ENCODE results near the gene CXCR6. TPM values are rescaled to one million over a fixed set of nuclear protein-coding genes. Genes with fewer than 3 reads are reported as not detected.
A peak's percentile ranks its signal among the peaks of the same experiment; 100 is the strongest.

The CXCR6 gene
- total RNA-seq, 2 experiments from 2014 or later, result 49.7 to 109 TPM

GRCh38 chr3:45966950-45967640, 23.8 kb downstream of the CXCR6 start:
- CTCF ChIA-PET, result interaction anchor here (0.8 to 8.8 kb wide), 7 partner anchors 11 to 111 kb away, joined by 3 to 75 read pairs (median 16); partner anchors contain the start of gene FYCO1
- ATAC-seq, result no peak
- Mint-ChIP-seq H3K4me1 (peaks cover 95% of the 10 kb centered on the region), H3K9me3 (ENCODE audit: low read depth) (no peaks in the 10 kb centered on the region), H3K27me3 (no peaks in the 10 kb centered on the region), H3K27ac (peak overlapping the region; percentile 58), H3K36me3 (peaks cover 79% of the 10 kb centered on the region), H3K4me3 (no peak overlapping the region)
- DNase-seq, result no peak

GRCh38 chr3:45967724-45968123, 24.5 kb downstream of the CXCR6 start:
- Mint-ChIP-seq H3K27me3 (no peaks in the 10 kb centered on the region), H3K4me1 (peaks cover 95% of the 10 kb centered on the region), H3K27ac (peak overlapping the region; percentile 58), H3K4me3 (no peak overlapping the region), H3K9me3 (ENCODE audit: low read depth) (no peaks in the 10 kb centered on the region), H3K36me3 (peaks cover 77% of the 10 kb centered on the region)
- ATAC-seq (no peak), DNase-seq (no peak)
- CTCF ChIA-PET, result interaction anchor here (1.0 to 8.8 kb wide), 5 partner anchors 10 to 110 kb away, joined by 3 to 75 read pairs (median 8); no protein-coding TSS in a partner anchor

GRCh38 chr3:45968149-45968548, 24.9 kb downstream of the CXCR6 start:
- H3K4me1 Mint-ChIP-seq, result peaks cover 95% of the 10 kb centered on the region
- no peaks in the 10 kb centered on the region for H3K27me3 Mint-ChIP-seq
- ATAC-seq, result no peak
- H3K36me3 Mint-ChIP-seq, result peaks cover 78% of the 10 kb centered on the region
- no peak overlapping the region for H3K4me3 Mint-ChIP-seq
- DNase-seq, result no peak
- no peaks in the 10 kb centered on the region for H3K9me3 Mint-ChIP-seq (ENCODE audit: low read depth)
- H3K27ac Mint-ChIP-seq, result peak overlapping the region; percentile 3
- CTCF ChIA-PET, result interaction anchor here (1.0 to 8.8 kb wide), 5 partner anchors 10 to 109 kb away, joined by 3 to 75 read pairs (median 8); no protein-coding TSS in a partner anchor

- CTCF ChIA-PET, result interaction anchor here (0.8 to 8.8 kb wide), 5 partner anchors 10 to 109 kb away, joined by 4 to 75 read pairs (median 8); no protein-coding TSS in a partner anchor
- Mint-ChIP-seq H3K27me3 (no peaks in the 10 kb centered on the region), H3K36me3 (peaks cover 78% of the 10 kb centered on the region), H3K27ac (no peak overlapping the region), H3K4me3 (no peak overlapping the region), H3K4me1 (peaks cover 95% of the 10 kb centered on the region), H3K9me3 (ENCODE audit: low read depth) (no peaks in the 10 kb centered on the region)
- DNase-seq (no peak), ATAC-seq (no peak)
Observed at GRCh38 chr3:45968706-45969105, 25.4 kb downstream of the CXCR6 start.

- Mint-ChIP-seq H3K27ac (no peak overlapping the region), H3K9me3 (ENCODE audit: low read depth) (no peaks in the 10 kb centered on the region), H3K4me3 (no peak overlapping the region), H3K27me3 (no peaks in the 10 kb centered on the region), H3K36me3 (peaks cover 75% of the 10 kb centered on the region), H3K4me1 (peaks cover 93% of the 10 kb centered on the region)
- DNase-seq, result no peak
- ATAC-seq, result no peak
- CTCF ChIA-PET, result interaction anchor here (0.8 to 8.8 kb wide), 5 partner anchors 9 to 109 kb away, joined by 4 to 75 read pairs (median 8); no protein-coding TSS in a partner anchor
Observed at GRCh38 chr3:45969116-45969515, 25.9 kb downstream of the CXCR6 start.

GRCh38 chr3:45969953-45970352, 26.7 kb downstream of the CXCR6 start:
- no peak for ATAC-seq
- H3K27me3 Mint-ChIP-seq, result no peaks in the 10 kb centered on the region
- no peak for DNase-seq
- no peak overlapping the region for H3K4me3 Mint-ChIP-seq
- CTCF ChIA-PET, result interaction anchor here (2.5 to 8.8 kb wide), 2 partner anchors 12 to 108 kb away, joined by 7 to 75 read pairs; no protein-coding TSS in a partner anchor
- H3K4me1 Mint-ChIP-seq, result peaks cover 92% of the 10 kb centered on the region
- peak overlapping the region; percentile 17 for H3K27ac Mint-ChIP-seq
- peaks cover 75% of the 10 kb centered on the region for H3K36me3 Mint-ChIP-seq
- H3K9me3 Mint-ChIP-seq (ENCODE audit: low read depth), result no peaks in the 10 kb centered on the region

- peak overlapping the region; percentile 87 for H3K27ac Mint-ChIP-seq
- DNase-seq (no peak), ATAC-seq (peak; percentile 40)
- CTCF ChIA-PET, result interaction anchor here (0.5 to 2.6 kb wide), 11 partner anchors 9 to 1222 kb away, joined by 3 to 16 read pairs (median 4); no protein-coding TSS in a partner anchor
- no peaks in the 10 kb centered on the region for H3K9me3 Mint-ChIP-seq (ENCODE audit: low read depth)
- peaks cover 80% of the 10 kb centered on the region for H3K36me3 Mint-ChIP-seq
- peaks cover 91% of the 10 kb centered on the region for H3K4me1 Mint-ChIP-seq
- H3K4me3 Mint-ChIP-seq, result peak overlapping the region; percentile 20
- no peaks in the 10 kb centered on the region for H3K27me3 Mint-ChIP-seq
Observed at GRCh38 chr3:45972534-45973402, 29.5 kb downstream of the CXCR6 start.

GRCh38 chr3:45974686-45975085, 31.4 kb downstream of the CXCR6 start:
- Mint-ChIP-seq H3K27me3 (no peaks in the 10 kb centered on the region), H3K4me1 (peaks cover 91% of the 10 kb centered on the region), H3K36me3 (peaks cover 79% of the 10 kb centered on the region), H3K9me3 (ENCODE audit: low read depth) (no peaks in the 10 kb centered on the region), H3K27ac (peak overlapping the region; percentile 22), H3K4me3 (no peak overlapping the region)
- DNase-seq, result no peak
- ATAC-seq, result no peak
- CTCF ChIA-PET, result interaction anchor here (0.9 to 2.2 kb wide), 3 partner anchors 10 to 45 kb away, joined by 3 to 6 read pairs (median 3); no protein-coding TSS in a partner anchor

GRCh38 chr3:45975686-45976085, 32.4 kb downstream of the CXCR6 start:
- H3K4me3 Mint-ChIP-seq, result no peak overlapping the region
- no peak for DNase-seq
- H3K27me3 Mint-ChIP-seq, result no peaks in the 10 kb centered on the region
- H3K36me3 Mint-ChIP-seq, result peaks cover 73% of the 10 kb centered on the region
- CTCF ChIA-PET, result interaction anchor here (1.0 to 6.8 kb wide), 7 partner anchors 9 to 103 kb away, joined by 3 to 42 read pairs (median 10); partner anchors contain the start of gene CXCR6
- peak overlapping the region; percentile 91 for H3K27ac Mint-ChIP-seq
- H3K4me1 Mint-ChIP-seq, result peaks cover 92% of the 10 kb centered on the region
- no peak for ATAC-seq
- no peaks in the 10 kb centered on the region for H3K9me3 Mint-ChIP-seq (ENCODE audit: low read depth)

GRCh38 chr3:45976191-45977091, 33.2 kb downstream of the CXCR6 start:
- CTCF ChIA-PET, result interaction anchor here (1.0 to 6.8 kb wide), 12 partner anchors 8 to 110 kb away, joined by 3 to 42 read pairs (median 6); partner anchors contain the start of genes CXCR6 and FYCO1
- peak overlapping the region; percentile 8 for H3K4me3 Mint-ChIP-seq

GRCh38 chr3:45978006-45978761, 34.9 kb downstream of the CXCR6 start:
- ATAC-seq, result peak; percentile 35
- Mint-ChIP-seq H3K27me3 (no peaks in the 10 kb centered on the region), H3K4me1 (peaks cover 92% of the 10 kb centered on the region), H3K36me3 (peaks cover 76% of the 10 kb centered on the region), H3K9me3 (ENCODE audit: low read depth) (no peaks in the 10 kb centered on the region), H3K4me3 (peak overlapping the region; percentile 57), H3K27ac (peak overlapping the region; percentile 92)
- CTCF ChIA-PET, result interaction anchor here (1.9 to 6.8 kb wide), 4 partner anchors 11 to 39 kb away, joined by 6 to 42 read pairs (median 14); partner anchors contain the start of gene FYCO1
- DNase-seq, result peak; percentile 85

More at GRCh38 chr3:45976191-45977091, 33.2 kb downstream of the CXCR6 start:
- H3K27me3 Mint-ChIP-seq, result no peaks in the 10 kb centered on the region
- H3K4me1 Mint-ChIP-seq, result peaks cover 94% of the 10 kb centered on the region
- peak overlapping the region; percentile 91 for H3K27ac Mint-ChIP-seq
- H3K9me3 Mint-ChIP-seq (ENCODE audit: low read depth), result no peaks in the 10 kb centered on the region
- H3K36me3 Mint-ChIP-seq, result peaks cover 73% of the 10 kb centered on the region
- DNase-seq (peak; percentile 60), ATAC-seq (peak; percentile 34)

Measured in activated CD8-positive, alpha-beta memory T cell treated with anti-CD3 and anti-CD28 coated beads, Interleukin-2, amount 10 ng/mL, durations not matched to agents 7 days and 5 days (primary cell).